GM19397 (cell line): ENCODE data around the gene POU5F2.

Experiments
- ATAC-seq: cut with Tn5 transposase; IDR thresholded peaks from one replicate; pipeline ENCODE4 v1.9.1; 2021; ENCODE audit warnings: mild to moderate bottlenecking, moderate library complexity; ENCODE audit not compliant: unreplicated experiment

The POU5F2 gene

DNA sequence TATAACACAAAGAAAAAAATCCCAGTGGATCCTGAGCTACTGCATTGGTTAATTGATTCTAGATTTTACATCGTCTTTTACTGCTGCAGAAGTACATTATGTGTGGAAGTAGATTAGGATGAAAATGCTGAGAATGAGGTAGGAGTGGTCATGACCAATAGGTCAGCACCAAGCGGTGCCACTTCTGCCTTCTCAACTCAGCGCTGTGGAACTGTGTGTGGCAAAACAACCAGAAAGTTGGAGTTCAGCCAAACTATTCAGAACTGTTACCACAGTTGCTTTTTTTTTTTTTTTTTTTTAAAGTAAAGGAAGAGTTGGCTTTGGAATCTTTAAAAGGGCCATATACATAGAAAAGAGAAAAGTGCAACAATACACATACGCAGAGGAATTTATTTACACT is 24.2 kb downstream of the POU5F2 start:
- ATAC-seq: no peak

DNA sequence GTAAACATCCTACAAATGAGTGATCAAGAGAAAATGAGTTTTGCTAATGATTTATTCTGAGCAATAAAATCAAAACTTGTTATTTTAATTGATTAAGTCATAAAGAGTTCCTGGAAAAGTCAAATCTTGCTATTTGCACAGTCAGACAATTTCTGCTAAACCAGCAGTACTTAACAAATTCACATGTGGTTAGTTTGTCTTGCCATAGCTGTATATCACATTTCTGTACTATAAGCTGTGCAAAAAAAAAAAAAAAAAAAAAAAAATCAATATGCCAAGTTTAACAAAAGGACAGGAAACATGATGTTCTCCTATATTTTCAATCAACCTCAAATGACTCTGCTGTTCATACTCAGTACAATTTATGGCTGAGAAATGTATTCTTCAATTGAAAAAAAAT is 24.9 kb downstream of the POU5F2 start:
- ATAC-seq: no peak

DNA sequence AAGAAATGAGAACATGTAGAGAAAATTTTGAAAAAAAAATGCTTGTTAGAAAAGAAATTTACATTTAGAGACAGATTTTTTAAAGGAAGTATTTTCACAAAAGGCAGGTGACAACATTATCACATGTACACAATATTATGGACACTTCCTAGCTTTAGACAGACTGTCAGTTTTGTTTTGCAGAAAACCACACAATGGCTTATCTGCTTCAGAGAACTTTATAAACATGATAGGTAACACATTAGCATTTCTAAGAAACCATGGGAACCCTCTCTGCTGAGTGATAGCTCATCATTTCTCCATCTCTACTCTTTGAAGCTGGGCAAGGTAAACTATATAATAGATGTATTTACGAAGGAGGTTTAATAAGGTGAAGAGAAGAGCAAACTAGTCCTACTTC is 25.6 kb downstream of the POU5F2 start:
- ATAC-seq: no peak

DNA sequence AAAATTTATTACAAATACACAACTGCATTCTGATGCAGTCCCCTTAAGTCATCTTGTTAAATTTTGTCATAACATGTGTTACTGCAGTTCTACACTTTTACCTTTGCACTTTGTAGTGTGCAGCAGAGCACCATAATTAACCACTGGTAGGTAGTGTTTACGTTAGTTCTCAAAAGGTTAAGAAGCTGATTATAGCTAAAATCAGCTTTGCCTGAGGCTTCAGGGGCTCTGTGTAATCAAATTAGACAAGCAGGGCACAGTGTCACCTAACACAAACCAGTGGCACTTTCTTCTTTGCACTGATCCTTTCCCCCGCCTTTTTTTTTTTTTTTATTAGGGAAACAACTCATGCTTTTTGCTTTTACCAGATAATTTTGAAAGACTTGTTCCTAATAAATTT is 26.1 kb downstream of the POU5F2 start:
- no peak for ATAC-seq

DNA sequence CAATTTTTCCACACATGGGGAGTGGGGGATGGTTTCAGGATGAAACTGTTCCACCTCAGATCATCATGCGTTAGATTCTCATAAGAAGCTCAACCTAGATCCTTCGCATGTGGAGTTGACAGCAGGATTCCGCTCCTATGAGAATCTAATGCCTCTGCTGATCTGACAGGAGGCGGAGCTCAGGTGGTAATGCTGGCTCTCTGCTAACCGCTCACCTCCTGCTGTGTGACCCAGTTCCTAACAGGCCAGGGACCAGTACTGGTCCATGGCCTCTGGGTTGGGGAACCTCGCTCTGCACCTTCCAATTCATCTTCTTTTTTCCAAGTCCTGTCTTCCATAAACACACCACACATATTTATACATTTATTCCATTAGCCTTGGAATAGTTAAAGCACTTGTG is 33.0 kb downstream of the POU5F2 start:
- no peak for ATAC-seq

DNA sequence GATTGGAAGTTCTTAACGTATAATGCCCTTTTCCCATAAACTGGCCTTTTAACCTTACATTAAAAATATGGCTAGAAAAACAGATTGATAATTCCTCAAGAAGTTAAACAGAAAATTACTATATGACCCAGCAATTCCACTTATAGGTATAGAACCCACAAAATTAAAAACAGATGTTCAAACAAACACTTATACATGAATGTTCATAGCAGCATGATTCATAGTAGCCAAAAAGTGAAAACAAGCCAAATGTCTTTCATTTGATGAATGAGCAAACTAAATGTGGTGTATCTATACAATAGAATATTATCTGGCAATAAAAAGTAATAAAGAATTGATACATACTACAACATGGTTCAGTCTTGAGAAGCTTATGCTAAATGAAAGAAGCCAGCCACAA is 35.5 kb downstream of the POU5F2 start:
- no peak for ATAC-seq

DNA sequence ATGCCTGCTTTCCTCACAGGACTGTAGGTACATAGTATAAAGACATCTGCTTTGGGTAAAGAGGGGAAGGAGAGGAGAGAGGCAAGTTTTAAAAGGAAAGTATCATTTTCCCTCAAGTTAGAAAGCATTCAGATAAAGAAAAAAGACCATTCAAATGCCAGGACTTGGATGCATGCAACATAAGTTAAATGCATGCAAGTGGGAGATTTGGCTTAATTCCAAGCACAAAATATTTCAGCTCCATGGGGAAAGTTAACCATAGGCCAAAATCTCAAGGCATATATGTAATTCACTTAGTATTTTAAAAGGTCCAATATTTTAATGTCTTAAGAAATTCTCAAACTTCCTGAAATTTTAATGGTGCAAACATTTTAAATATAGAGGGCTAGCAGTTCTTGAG is 36.4 kb downstream of the POU5F2 start:
- no peak for ATAC-seq

DNA sequence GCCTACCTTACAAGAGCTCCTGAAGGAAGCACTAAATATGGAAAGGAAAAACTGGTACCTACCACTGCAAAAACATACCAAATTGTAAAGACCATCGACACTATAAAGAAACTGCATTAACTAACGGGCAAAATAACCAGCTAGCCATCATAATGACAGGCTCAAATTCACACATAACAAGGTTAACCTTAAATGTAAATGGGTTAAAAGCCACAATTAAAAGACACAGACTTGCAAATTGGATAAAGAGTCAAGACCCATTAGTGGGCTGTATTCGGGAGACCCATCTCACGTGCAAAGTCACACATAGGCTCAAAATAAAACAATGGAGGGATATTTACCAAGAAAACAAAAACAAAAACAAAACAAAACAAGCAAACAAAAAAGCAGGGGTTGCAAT is 49.4 kb downstream of the POU5F2 start:
- no peak for ATAC-seq
